Mammary epithelial cell (primary cell): ENCODE data around the gene PCMTD2.

Source experiments
- CTCF ChIP-seq, 2 donors: IDR thresholded peaks in 1 of 2; conservative IDR thresholded peaks in 1 of 2; 2 replicates each; pipeline ENCODE4 v1.5.1; 2011 to 2012; ENCODE audit warnings: inconsistent platforms in 2 of 2, low read length in 2 of 2, mild to moderate bottlenecking in 2 of 2, control low read depth in 1 of 2, low read depth in 1 of 2; ENCODE audit not compliant: insufficient read depth in 1 of 2; ENCODE audit errors: extremely low read depth in 1 of 2
- EZH2 ChIP-seq: IDR thresholded peaks from 2 replicates; pipeline ENCODE4 v1.6.1; 2012; ENCODE audit warnings: low read length, inconsistent platforms, borderline replicate concordance

DNA sequence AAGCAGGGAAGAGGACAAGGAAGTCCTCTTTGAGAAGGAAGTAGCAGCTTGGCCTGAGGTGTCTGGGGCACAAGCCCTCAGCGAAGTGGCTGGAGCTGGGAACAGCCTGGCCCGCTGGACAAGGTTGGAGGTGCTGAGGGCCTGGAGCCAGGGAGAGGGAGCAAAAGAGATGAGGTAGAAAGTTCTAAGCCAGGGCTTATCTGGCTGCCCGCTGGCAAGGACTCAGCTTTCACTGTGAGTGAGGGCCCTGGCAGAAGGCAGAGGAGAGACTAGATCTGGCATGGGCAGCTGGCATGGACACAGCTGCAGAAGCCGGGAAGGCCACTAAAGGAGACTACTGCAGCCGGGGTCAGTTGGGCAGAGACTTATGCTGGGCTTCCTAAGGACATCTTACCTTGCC is 21.8 kb upstream of the PCMTD2 start:
- TF ChIP-seq CTCF (conservative IDR thresholded peaks at IDR 0.05 in 1 of 2, IDR thresholded peaks at IDR 0.05 in 1 of 2; ENCODE audit: extremely low read depth in 1 of 2, insufficient read depth in 1 of 2, low read depth in 1 of 2, low read length in 2 of 2) (no peak), EZH2 (no peak)
